AG10803 (cell line): ENCODE data around the gene TEKT3.

Source experiments
- DNase-seq: peaks from one replicate; pipeline ENCODE4 v3.0.0; 2010; ENCODE audit warnings: low read depth
- H3K4me3 ChIP-seq: 2 replicates; pipeline ENCODE4 v1.5.1; 2011; ENCODE audit warnings: mild to moderate bottlenecking, low read length, control low read depth
- CTCF ChIP-seq: conservative IDR thresholded peaks from 2 replicates; pipeline ENCODE4 v1.5.1; 2011; ENCODE audit warnings: mild to moderate bottlenecking, low read length, control low read depth, inconsistent platforms

TEKT3 gene

GRCh38 chr17:15269780-15270089 lies 71.7 kb downstream of the TEKT3 start:
- DNase-seq: no peak
- no peak overlapping the region for H3K4me3 ChIP-seq
- TF ChIP-seq CTCF: no peak

GRCh38 chr17:15269087-15269779 lies 72.2 kb downstream of the TEKT3 start:
- no peak overlapping the region for H3K4me3 ChIP-seq
- no peak for DNase-seq
- TF ChIP-seq CTCF: no peak

- no peak overlapping the region for H3K4me3 ChIP-seq
- no peak for TF ChIP-seq CTCF
Observed at GRCh38 chr17:15268461-15268860, 72.9 kb downstream of the TEKT3 start.

GRCh38 chr17:15267996-15268395 lies 73.4 kb downstream of the TEKT3 start:
- no peak for DNase-seq
- H3K4me3 ChIP-seq: no peak overlapping the region
- TF ChIP-seq CTCF: no peak

More at GRCh38 chr17:15268461-15268860, 72.9 kb downstream of the TEKT3 start:
- DNase-seq: no peak

GRCh38 chr17:15266325-15267125 lies 74.9 kb downstream of the TEKT3 start:
- DNase-seq: no peak
- TF ChIP-seq CTCF: no peak

GRCh38 chr17:15265131-15265530 lies 76.3 kb downstream of the TEKT3 start, which contains the start of gene PMP22:
Gene PMP22, minus strand, starts transcription at chr17:15265326. Its CDS starts 4,599 bp downstream, at chr17:15260727.
- peak; percentile 21; the same call in 1 of the 2 replicates for TF ChIP-seq CTCF
- no peak for DNase-seq
- H3K4me3 ChIP-seq: peak within 1 kb of the TSS; percentile 35

More at GRCh38 chr17:15266325-15267125, 74.9 kb downstream of the TEKT3 start:
- H3K4me3 ChIP-seq: no peak overlapping the region

GRCh38 chr17:15264542-15264941 lies 76.9 kb downstream of the TEKT3 start:
- peak overlapping the region; percentile 35 for H3K4me3 ChIP-seq
- TF ChIP-seq CTCF: no peak
- no peak for DNase-seq
